HG02938 (cell line): Measurements from ENCODE around the gene VTI1A.
A peak's percentile ranks its signal among the peaks of the same experiment; 100 is the strongest.

Experiments used
- ATAC-seq: cut with Tn5 transposase; IDR thresholded peaks from one replicate; pipeline ENCODE4 v1.9.1; 2021; ENCODE audit warnings: mild to moderate bottlenecking, moderate library complexity; ENCODE audit not compliant: unreplicated experiment

VTI1A gene

GRCh38 chr10:112502536-112502935 is 55.5 kb downstream of the VTI1A start:
- no peak for ATAC-seq

- no peak for ATAC-seq
Measured at GRCh38 chr10:112503643-112504042, 56.6 kb downstream of the VTI1A start.

GRCh38 chr10:112507046-112507445 is 60.0 kb downstream of the VTI1A start:
- ATAC-seq = no peak

- ATAC-seq = no peak
Measured at GRCh38 chr10:112507988-112508387, 61.0 kb downstream of the VTI1A start.

- ATAC-seq = no peak
Measured at GRCh38 chr10:112509558-112510291, 62.7 kb downstream of the VTI1A start.

GRCh38 chr10:112510384-112510783 is 63.4 kb downstream of the VTI1A start:
- ATAC-seq = no peak

- ATAC-seq = no peak
Measured at GRCh38 chr10:112512294-112512693, 65.3 kb downstream of the VTI1A start.

GRCh38 chr10:112515126-112515525 is 68.1 kb downstream of the VTI1A start:
- ATAC-seq = no peak

GRCh38 chr10:112515852-112516251 is 68.8 kb downstream of the VTI1A start:
- ATAC-seq = no peak

GRCh38 chr10:112517451-112517862 is 70.4 kb downstream of the VTI1A start:
- ATAC-seq = no peak

- peak; percentile 95 for ATAC-seq
Measured at GRCh38 chr10:112519133-112519761, 72.2 kb downstream of the VTI1A start.

- ATAC-seq = no peak
Measured at GRCh38 chr10:112520914-112521313, 73.9 kb downstream of the VTI1A start.

GRCh38 chr10:112524641-112525040 is 77.6 kb downstream of the VTI1A start:
- no peak for ATAC-seq

GRCh38 chr10:112525200-112525599 is 78.2 kb downstream of the VTI1A start:
- no peak for ATAC-seq

GRCh38 chr10:112526139-112526538 is 79.1 kb downstream of the VTI1A start:
- ATAC-seq = peak; percentile 95

- no peak for ATAC-seq
Measured at GRCh38 chr10:112526906-112527305, 79.9 kb downstream of the VTI1A start.

- ATAC-seq = no peak
Measured at GRCh38 chr10:112528235-112528634, 81.2 kb downstream of the VTI1A start.

GRCh38 chr10:112531421-112531820 is 84.4 kb downstream of the VTI1A start:
- ATAC-seq = no peak

- ATAC-seq = peak; percentile 99
Measured at GRCh38 chr10:112532189-112532588, 85.2 kb downstream of the VTI1A start.

GRCh38 chr10:112532956-112533355 is 85.9 kb downstream of the VTI1A start:
- no peak for ATAC-seq

GRCh38 chr10:112533916-112534315 is 86.9 kb downstream of the VTI1A start:
- ATAC-seq = no peak

GRCh38 chr10:112535531-112535951 is 88.5 kb downstream of the VTI1A start:
- peak; percentile 34 for ATAC-seq
